ENCODE data around the gene POU3F2. TPM values are rescaled to one million over a fixed set of nuclear protein-coding genes. Genes with fewer than 3 reads are reported as not detected.

POU3F2 gene
- total RNA-seq, 1 experiment from 2014 or later = 0.07 TPM

- H3K9me3 ChIP-seq (ENCODE audit: low read length) = no peaks in the 10 kb centered on the region
- no peaks in the 10 kb centered on the region for H4K20me1 ChIP-seq (ENCODE audit: low read length)
- H3K79me2 ChIP-seq (ENCODE audit: low read length) = no peaks in the 10 kb centered on the region
- POLR2A ChIA-PET (ENCODE audit: unreplicated experiment) = no interaction called here
- no peak overlapping the region for H3K27ac ChIP-seq (ENCODE audit: low read length)
- H3K4me3 ChIP-seq (ENCODE audit: low read length) = no peak overlapping the region
- no peak overlapping the region for H3K4me2 ChIP-seq (ENCODE audit: low read length)
- no peaks in the 10 kb centered on the region for H3K9me2 ChIP-seq (replicated peaks; ENCODE audit: low read length)
- ATAC-seq (no peak), DNase-seq (no peak)
- no peaks in the 10 kb centered on the region for H3K36me3 ChIP-seq (ENCODE audit: low read depth, low read length)
- no peaks in the 10 kb centered on the region for H3F3A ChIP-seq (ENCODE audit: low read length, unreplicated experiment)
- CTCF ChIA-PET = no interaction called here
- no peak overlapping the region for H2AFZ ChIP-seq (ENCODE audit: low read length)
- no TSS peak for BruUV-seq (replicated peaks)
- TF ChIP-seq EZH2phosphoT487 (IDR thresholded peaks at IDR 0.05; ENCODE audit: borderline replicate concordance, low read length) (no peak), EZH2 (IDR thresholded peaks at IDR 0.05; ENCODE audit: low read length, unreplicated experiment) (peak; percentile 67)
- H3K9ac ChIP-seq (ENCODE audit: low read length) = no peak overlapping the region
- intact Hi-C loops (cut with micrococcal nuclease) = no loop called here
- H3K27me3 ChIP-seq (ENCODE audit: low read length) = peaks cover 90% of the 10 kb centered on the region
- no peaks in the 10 kb centered on the region; the same call in 1 of the 2 replicates for H3K4me1 ChIP-seq (ENCODE audit: insufficient read depth, low read length)
Measured at GRCh38 chr6:98835149-98836024, 1.0 kb downstream of the POU3F2 start.

- no peak for DNase-seq
- no peak overlapping the region for H3K9ac ChIP-seq (ENCODE audit: low read length)
- peaks cover 90% of the 10 kb centered on the region for H3K27me3 ChIP-seq (ENCODE audit: low read length)
- ChIA-PET CTCF (no interaction called here), POLR2A (ENCODE audit: unreplicated experiment) (no interaction called here)
- H3F3A ChIP-seq (ENCODE audit: low read length, unreplicated experiment) = no peaks in the 10 kb centered on the region
- H3K4me3 ChIP-seq (ENCODE audit: low read length) = no peak overlapping the region
- intact Hi-C loops (cut with micrococcal nuclease) = no loop called here
- H3K27ac ChIP-seq (ENCODE audit: low read length) = no peak overlapping the region
- no peaks in the 10 kb centered on the region for H3K36me3 ChIP-seq (ENCODE audit: low read depth, low read length)
- no peaks in the 10 kb centered on the region for H3K79me2 ChIP-seq (ENCODE audit: low read length)
- no peaks in the 10 kb centered on the region for H3K9me2 ChIP-seq (replicated peaks; ENCODE audit: low read length)
- H3K4me2 ChIP-seq (ENCODE audit: low read length) = no peak overlapping the region
- no peak overlapping the region for H2AFZ ChIP-seq (ENCODE audit: low read length)
- no peak for ATAC-seq
- no peaks in the 10 kb centered on the region for H3K9me3 ChIP-seq (ENCODE audit: low read length)
- H4K20me1 ChIP-seq (ENCODE audit: low read length) = no peaks in the 10 kb centered on the region
- no peaks in the 10 kb centered on the region; the same call in 1 of the 2 replicates for H3K4me1 ChIP-seq (ENCODE audit: insufficient read depth, low read length)
- BruUV-seq (replicated peaks) = no TSS peak
- TF ChIP-seq EZH2 (IDR thresholded peaks at IDR 0.05; ENCODE audit: low read length, unreplicated experiment) = no peak
- no peak for TF ChIP-seq EZH2phosphoT487 (IDR thresholded peaks at IDR 0.05; ENCODE audit: borderline replicate concordance, low read length)
- TF ChIP-seq CTCF (conservative IDR thresholded peaks at IDR 0.05; ENCODE audit: low read depth, low read length) = no peak
Measured at GRCh38 chr6:98836025-98836961, 1.9 kb downstream of the POU3F2 start.

All from PC-3 (cell line).